Astrocyte (in vitro differentiated cells and primary cell): Measurements from ENCODE around the gene HAUS8. TPM values are rescaled to one million over a fixed set of nuclear protein-coding genes. Genes with fewer than 3 reads are reported as not detected.
A peak's percentile ranks its signal among the peaks of the same experiment; 100 is the strongest.

Source experiments
- DNase-seq: peaks from one replicate; pipeline ENCODE4 v3.0.0-alpha.2; 2010; ENCODE audit warnings: low read depth
- FAIRE-seq: peaks from 2 replicates; lab custom pipeline; 2011; peaks lifted over from hg19 to GRCh38; lab: Jason Lieb, UNC
- H2AFZ ChIP-seq: 2 replicates; pipeline ENCODE4 v1.6.0; 2012; ENCODE audit warnings: low read depth, low read length, inconsistent platforms
- H3K27ac ChIP-seq: 2 replicates; pipeline ENCODE4 v1.5.1; 2011; ENCODE audit warnings: low read depth, low read length, inconsistent platforms
- H3K27me3 ChIP-seq: 2 replicates; pipeline ENCODE4 v1.6.0; 2011; ENCODE audit warnings: low read length, inconsistent platforms; ENCODE audit not compliant: insufficient read depth
- H3K36me3 ChIP-seq: 2 replicates; pipeline ENCODE4 v1.5.1; 2011; ENCODE audit warnings: low read length, inconsistent platforms; ENCODE audit not compliant: insufficient read depth
- H3K4me1 ChIP-seq: 2 replicates; pipeline ENCODE4 v1.5.1; 2011; ENCODE audit warnings: low read length, inconsistent platforms; ENCODE audit not compliant: insufficient read depth
- H3K4me2 ChIP-seq: 2 replicates; pipeline ENCODE4 v1.6.0; 2012; ENCODE audit warnings: low read length, inconsistent platforms
- H3K4me3 ChIP-seq: 2 replicates; pipeline ENCODE4 v1.5.1; 2011; ENCODE audit warnings: low read depth, mild to moderate bottlenecking, low read length, inconsistent platforms; ENCODE audit not compliant: insufficient read depth
- H3K79me2 ChIP-seq: 2 replicates; pipeline ENCODE4 v1.6.0; 2012; ENCODE audit warnings: mild to moderate bottlenecking, low read length, inconsistent platforms; ENCODE audit not compliant: insufficient read depth
- H3K9ac ChIP-seq: 2 replicates; pipeline ENCODE4 v1.6.0; 2012; ENCODE audit warnings: mild to moderate bottlenecking, low read length, inconsistent platforms
- H3K9me3 ChIP-seq: 2 replicates; pipeline ENCODE4 v1.5.1; 2012; ENCODE audit warnings: low read depth, mild to moderate bottlenecking, low read length, inconsistent platforms; ENCODE audit not compliant: insufficient read depth
- H4K20me1 ChIP-seq: 2 replicates; pipeline ENCODE4 v1.6.0; 2012; ENCODE audit warnings: low read length, inconsistent platforms; ENCODE audit not compliant: insufficient read depth
- H3K27ac Mint-ChIP-seq: one replicate; pipeline ENCODE4 v1.8.0; 2021; ENCODE audit warnings: mild to moderate bottlenecking, mixed read lengths; ENCODE audit not compliant: unreplicated experiment
- H3K27me3 Mint-ChIP-seq: one replicate; pipeline ENCODE4 v1.8.0; 2021; ENCODE audit warnings: low read depth, mixed read lengths; ENCODE audit not compliant: unreplicated experiment
- H3K36me3 Mint-ChIP-seq: one replicate; pipeline ENCODE4 v1.8.0; 2021; ENCODE audit warnings: low read depth, mixed read lengths; ENCODE audit not compliant: unreplicated experiment
- H3K4me1 Mint-ChIP-seq: one replicate; pipeline ENCODE4 v1.8.0; 2021; ENCODE audit warnings: low read depth, mixed read lengths; ENCODE audit not compliant: unreplicated experiment
- H3K4me3 Mint-ChIP-seq: one replicate; pipeline ENCODE4 v1.8.0; 2021; ENCODE audit warnings: mild to moderate bottlenecking, moderate library complexity, mixed read lengths; ENCODE audit not compliant: unreplicated experiment
- H3K9me3 Mint-ChIP-seq: one replicate; pipeline ENCODE4 v1.8.0; 2021; ENCODE audit warnings: mild to moderate bottlenecking, mixed read lengths; ENCODE audit not compliant: unreplicated experiment
- EZH2 ChIP-seq: IDR thresholded peaks from 2 replicates; pipeline ENCODE4 v1.6.1; 2012; ENCODE audit warnings: mild to moderate bottlenecking, low read length, inconsistent platforms; ENCODE audit not compliant: insufficient read depth
- total RNA-seq: library from RNA; stranded (reverse); gene quantifications from 2 replicates; pipeline ENCODE4 v1.2.1, GENCODE V29; 2021
- TF ChIP-seq, protein P1 (sequence below): IDR thresholded peaks from 2 replicates; pipeline ENCODE4 v1.5.1; 2011; ENCODE audit warnings: low read depth, mild to moderate bottlenecking, inconsistent platforms, low read length, moderate library complexity; ENCODE audit not compliant: insufficient read depth

HAUS8 gene
- total RNA-seq, 1 donor from 2014 or later = 5.6 TPM

DNA sequence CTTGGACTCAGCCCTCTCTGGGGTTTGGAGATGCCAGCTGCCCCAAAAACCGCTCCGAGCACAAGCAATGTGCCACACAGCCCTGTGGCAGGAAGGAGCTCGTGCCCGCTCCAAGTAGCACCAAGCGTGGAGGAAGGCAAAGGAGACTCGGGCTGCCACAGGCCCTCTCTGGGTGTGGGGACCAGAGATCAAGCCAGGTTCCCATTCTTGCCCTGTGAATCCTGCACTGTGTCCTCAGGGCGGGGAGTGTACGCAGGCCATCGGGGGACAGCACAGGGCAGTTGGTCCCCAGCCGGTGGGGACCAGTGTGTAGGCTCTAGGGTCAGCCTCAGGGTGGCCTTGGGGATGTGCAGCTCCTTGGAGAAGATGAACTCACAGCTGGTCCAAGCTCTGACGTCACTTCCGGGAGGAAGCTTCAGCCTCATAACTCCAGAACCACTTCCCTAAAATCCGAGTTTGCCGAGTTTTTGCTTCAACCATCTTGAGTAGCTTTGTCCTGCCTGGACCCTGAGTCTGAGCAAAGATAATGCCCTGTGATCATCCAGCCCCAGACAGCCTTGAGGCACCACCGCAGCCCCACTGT, 39.3 kb downstream of the HAUS8 start:
- Mint-ChIP-seq H3K9me3 (no peaks in the 10 kb centered on the region), H3K36me3 (no peaks in the 10 kb centered on the region), H3K27me3 (peaks cover 30% of the 10 kb centered on the region), H3K4me3 (no peak overlapping the region), H3K4me1 (no peaks in the 10 kb centered on the region), H3K27ac (no peak overlapping the region)
- Histone ChIP-seq H3K9ac (no peak overlapping the region), H3K27me3 (peaks cover 5% of the 10 kb centered on the region), H4K20me1 (no peaks in the 10 kb centered on the region), H3K79me2 (no peaks in the 10 kb centered on the region), H3K27ac (no peak overlapping the region), H2AFZ (no peak overlapping the region), H3K4me1 (no peaks in the 10 kb centered on the region), H3K9me3 (no peaks in the 10 kb centered on the region), H3K4me2 (no peak overlapping the region), H3K36me3 (no peaks in the 10 kb centered on the region), H3K4me3 (no peak overlapping the region)
- FAIRE-seq = no peak
- TF ChIP-seq, protein P1, sequence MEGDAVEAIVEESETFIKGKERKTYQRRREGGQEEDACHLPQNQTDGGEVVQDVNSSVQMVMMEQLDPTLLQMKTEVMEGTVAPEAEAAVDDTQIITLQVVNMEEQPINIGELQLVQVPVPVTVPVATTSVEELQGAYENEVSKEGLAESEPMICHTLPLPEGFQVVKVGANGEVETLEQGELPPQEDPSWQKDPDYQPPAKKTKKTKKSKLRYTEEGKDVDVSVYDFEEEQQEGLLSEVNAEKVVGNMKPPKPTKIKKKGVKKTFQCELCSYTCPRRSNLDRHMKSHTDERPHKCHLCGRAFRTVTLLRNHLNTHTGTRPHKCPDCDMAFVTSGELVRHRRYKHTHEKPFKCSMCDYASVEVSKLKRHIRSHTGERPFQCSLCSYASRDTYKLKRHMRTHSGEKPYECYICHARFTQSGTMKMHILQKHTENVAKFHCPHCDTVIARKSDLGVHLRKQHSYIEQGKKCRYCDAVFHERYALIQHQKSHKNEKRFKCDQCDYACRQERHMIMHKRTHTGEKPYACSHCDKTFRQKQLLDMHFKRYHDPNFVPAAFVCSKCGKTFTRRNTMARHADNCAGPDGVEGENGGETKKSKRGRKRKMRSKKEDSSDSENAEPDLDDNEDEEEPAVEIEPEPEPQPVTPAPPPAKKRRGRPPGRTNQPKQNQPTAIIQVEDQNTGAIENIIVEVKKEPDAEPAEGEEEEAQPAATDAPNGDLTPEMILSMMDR = no peak
- no peak for TF ChIP-seq EZH2
- DNase-seq = no peak

- Histone ChIP-seq H3K9me3 (no peaks in the 10 kb centered on the region), H3K27me3 (peaks cover 15% of the 10 kb centered on the region), H3K4me3 (no peak overlapping the region), H3K36me3 (no peaks in the 10 kb centered on the region), H3K27ac (no peak overlapping the region), H2AFZ (no peak overlapping the region), H3K9ac (no peak overlapping the region), H3K4me1 (no peaks in the 10 kb centered on the region), H3K4me2 (no peak overlapping the region), H3K79me2 (no peaks in the 10 kb centered on the region), H4K20me1 (no peaks in the 10 kb centered on the region)
- H3K4me3 Mint-ChIP-seq = no peak overlapping the region
- FAIRE-seq (no peak), DNase-seq (no peak)
- H3K27ac Mint-ChIP-seq = no peak overlapping the region
- peaks cover 2% of the 10 kb centered on the region for H3K36me3 Mint-ChIP-seq
- peaks cover 37% of the 10 kb centered on the region for H3K27me3 Mint-ChIP-seq
- TF ChIP-seq EZH2 = no peak
- TF ChIP-seq, protein P1 = no peak
- peaks cover 2% of the 10 kb centered on the region for H3K9me3 Mint-ChIP-seq
- no peaks in the 10 kb centered on the region for H3K4me1 Mint-ChIP-seq
Observed at GRCh38 chr19:17031741-17032140, 43.5 kb downstream of the HAUS8 start.

DNA sequence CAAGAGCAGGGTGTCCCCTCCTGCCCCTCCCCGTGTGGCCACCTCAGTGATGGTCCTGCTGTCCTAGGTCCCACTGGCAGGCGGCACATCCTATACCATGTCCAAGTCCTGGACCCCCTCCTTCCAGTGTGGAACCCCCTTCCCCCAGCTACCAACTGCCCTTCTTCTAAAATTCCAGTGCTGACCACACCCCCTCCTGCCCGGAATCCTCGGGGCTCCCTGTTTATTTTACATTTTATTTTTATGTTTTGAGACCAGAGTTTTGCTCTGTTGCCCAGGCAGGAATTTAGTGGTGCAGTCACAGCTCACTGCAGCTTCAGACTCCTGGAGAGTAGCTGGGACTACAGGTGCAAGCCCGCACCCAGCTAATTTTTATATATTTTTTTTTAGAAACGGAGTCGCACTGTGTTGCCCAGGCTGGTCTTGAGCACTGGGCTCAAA, 47.7 kb downstream of the HAUS8 start:
- Histone ChIP-seq H3K4me3 (no peak overlapping the region), H4K20me1 (no peaks in the 10 kb centered on the region), H3K4me1 (no peaks in the 10 kb centered on the region), H2AFZ (no peak overlapping the region), H3K9me3 (peaks cover 6% of the 10 kb centered on the region), H3K36me3 (no peaks in the 10 kb centered on the region), H3K9ac (no peak overlapping the region), H3K27me3 (peaks cover 32% of the 10 kb centered on the region), H3K27ac (no peak overlapping the region), H3K79me2 (no peaks in the 10 kb centered on the region), H3K4me2 (no peak overlapping the region)
- Mint-ChIP-seq H3K27ac (no peak overlapping the region), H3K9me3 (peaks cover 14% of the 10 kb centered on the region), H3K36me3 (peaks cover 6% of the 10 kb centered on the region), H3K27me3 (peaks cover 50% of the 10 kb centered on the region), H3K4me1 (peaks cover 4% of the 10 kb centered on the region), H3K4me3 (peak overlapping the region; percentile 45)
- DNase-seq = no peak
- TF ChIP-seq, protein P1 = no peak
- no peak for TF ChIP-seq EZH2
- FAIRE-seq = no peak
